HEK293T (cell line): ENCODE measurements around the gene FBXL12.

Source experiments
- BHLHE40 ChIP-seq: fragments of 450-650 bp; IDR thresholded peaks from 2 replicates; pipeline ENCODE4 v1.6.1; 2016; ENCODE audit warnings: mild to moderate bottlenecking, moderate library complexity, borderline replicate concordance
- ELF4 ChIP-seq: fragments of 450-650 bp; IDR thresholded peaks from 2 replicates; pipeline ENCODE4 v1.6.1; 2017; ENCODE audit warnings: antibody characterized with exemption
- FOXK2 ChIP-seq: fragments of 450-650 bp; IDR thresholded peaks from 2 replicates; pipeline ENCODE4 v1.6.1; 2016; ENCODE audit warnings: mild to moderate bottlenecking
- FOXM1 ChIP-seq: fragments of 450-650 bp; IDR thresholded peaks from 2 replicates; pipeline ENCODE4 v1.6.1; 2017; ENCODE audit warnings: mild to moderate bottlenecking, borderline replicate concordance
- L3MBTL2 ChIP-seq: fragments of 450-650 bp; conservative IDR thresholded peaks from 2 replicates; pipeline ENCODE4 v1.6.1; 2016; ENCODE audit warnings: mild to moderate bottlenecking
- NFRKB ChIP-seq: fragments of 450-650 bp; IDR thresholded peaks from 2 replicates; pipeline ENCODE4 v1.6.1; 2016; ENCODE audit warnings: mild to moderate bottlenecking, moderate library complexity
- TARDBP ChIP-seq: fragments of 450-650 bp; IDR thresholded peaks from 2 replicates; pipeline ENCODE4 v1.6.1; 2016

- TF ChIP-seq BHLHE40 (no peak), FOXM1 (no peak), FOXK2 (no peak), ELF4 (no peak), NFRKB (no peak), L3MBTL2 (no peak), TARDBP (no peak)
Measured at GRCh38 chr19:9848060-9848459, 29.2 kb upstream of the FBXL12 start.
